Activated CD4-positive, alpha-beta T cell treated with anti-CD3 and anti-CD28 coated beads for 36 hours (primary cell): Measurements from ENCODE around the gene SNRPD3. TPM values are rescaled to one million over a fixed set of nuclear protein-coding genes. Genes with fewer than 3 reads are reported as not detected.
"Not testable (repeated sequence)": the region's sequence is repeated elsewhere in the genome, so short reads cannot be mapped to it uniquely, and the experiment has no call there.

Source experiments
- ATAC-seq: fragments of 200-7000 bp; cut with Tn5 transposase; one replicate; pipeline ENCODE4 v1.10.0; 2021; ENCODE audit warnings: mild to moderate bottlenecking, moderate library complexity
- CTCF ChIA-PET: fragments of 350-600 bp; sonication (Branson Sonifier 250); formaldehyde crosslinking; loops from one replicate; lab custom pipeline; 2021; ENCODE audit warnings: antibody characterized with exemption; lab: Charles Lee
- POLR2A ChIA-PET: fragments of 350-600 bp; sonication (Branson Sonifier 250); formaldehyde crosslinking; loops from one replicate; lab custom pipeline; 2021; ENCODE audit warnings: antibody characterized with exemption, inconsistent platforms; lab: Charles Lee
- DNase-seq: peaks from one replicate; pipeline ENCODE4 v3.0.0-alpha.2; 2020
- H3K27ac Mint-ChIP-seq: one replicate; pipeline ENCODE4 v1.8.0; 2021; ENCODE audit warnings: mixed read lengths
- H3K27me3 Mint-ChIP-seq: one replicate; pipeline ENCODE4 v1.8.0; 2021; ENCODE audit warnings: mixed read lengths
- H3K36me3 Mint-ChIP-seq: one replicate; pipeline ENCODE4 v1.8.0; 2021; ENCODE audit warnings: low read depth, mixed read lengths
- H3K4me1 Mint-ChIP-seq: one replicate; pipeline ENCODE4 v1.8.0; 2021; ENCODE audit warnings: mixed read lengths
- H3K4me3 Mint-ChIP-seq: one replicate; pipeline ENCODE4 v1.8.0; 2021; ENCODE audit warnings: mild to moderate bottlenecking, moderate library complexity, mixed read lengths
- H3K9me3 Mint-ChIP-seq: one replicate; pipeline ENCODE4 v1.8.0; 2021; ENCODE audit warnings: low read depth, mixed read lengths
- intact Hi-C, 2 experiments: fragments of 100-400 bp; cut with DNase I in 1 of 2; cut with micrococcal nuclease in 1 of 2; formaldehyde crosslinking; loops; one replicate each; pipeline versions ENCODE4 v1.14.2 to v1.15.1; 2022 to 2024; cut with DNase I, micrococcal nuclease
- total RNA-seq, 2 experiments: library from RNA; stranded (reverse); gene quantifications; one replicate each; pipeline ENCODE4 v1.2.3, GENCODE V29; 2021

Gene SNRPD3
- total RNA-seq, 2 experiments from 2014 or later: 156 to 232 TPM

GRCh38 chr22:24602847-24603769, 47.3 kb downstream of the SNRPD3 start, which contains the start of gene GGT1:
GGT1 (plus strand) TSS chr22:24603193; CDS start chr22:24611082, 7,889 bp downstream.
- H3K27me3 Mint-ChIP-seq, CTCF ChIA-PET, DNase-seq, H3K36me3 Mint-ChIP-seq, ATAC-seq, H3K9me3 Mint-ChIP-seq: not testable (repeated sequence)
- POLR2A ChIA-PET: interaction anchor here (0.5 kb wide), 1 partner anchor 185 kb away, joined by 3 read pairs; no protein-coding TSS in a partner anchor
- peak within 1 kb of the TSS; percentile 85 for H3K27ac Mint-ChIP-seq
- intact Hi-C loops: loop anchor here in 1 of 2 experiments (5.0 kb wide), 1 partner anchor 46 kb away; the partner anchor contains the start of genes GUCD1 and SNRPD3
- H3K4me1 Mint-ChIP-seq: peaks cover 19% of the 10 kb centered on the region
- H3K4me3 Mint-ChIP-seq: peak within 1 kb of the TSS; percentile 22

GRCh38 chr22:24603770-24604629, 48.2 kb downstream of the SNRPD3 start:
- Mint-ChIP-seq H3K4me1 (peaks cover 19% of the 10 kb centered on the region), H3K4me3 (peak overlapping the region; percentile 22), H3K27ac (peak overlapping the region; percentile 85)
- H3K36me3 Mint-ChIP-seq, CTCF ChIA-PET, H3K27me3 Mint-ChIP-seq, H3K9me3 Mint-ChIP-seq: not testable (repeated sequence)
- intact Hi-C loops: loop anchor here in 1 of 2 experiments (5.0 kb wide), 1 partner anchor 47 kb away; the partner anchor contains the start of genes GUCD1 and SNRPD3
- ATAC-seq (peak; percentile 46), DNase-seq (peak; percentile 55)
- POLR2A ChIA-PET: interaction anchor here (0.5 kb wide), 1 partner anchor 186 kb away, joined by 3 read pairs; no protein-coding TSS in a partner anchor

- H3K9me3 Mint-ChIP-seq, CTCF ChIA-PET, ATAC-seq, DNase-seq, POLR2A ChIA-PET, H3K36me3 Mint-ChIP-seq, H3K4me3 Mint-ChIP-seq, H3K27me3 Mint-ChIP-seq, intact Hi-C loops: not testable (repeated sequence)
- Mint-ChIP-seq H3K4me1 (peaks cover 21% of the 10 kb centered on the region), H3K27ac (peak overlapping the region; percentile 63)
These were observed 50.5 kb downstream of the SNRPD3 start for GRCh38 chr22:24606340-24606739.

DNA sequence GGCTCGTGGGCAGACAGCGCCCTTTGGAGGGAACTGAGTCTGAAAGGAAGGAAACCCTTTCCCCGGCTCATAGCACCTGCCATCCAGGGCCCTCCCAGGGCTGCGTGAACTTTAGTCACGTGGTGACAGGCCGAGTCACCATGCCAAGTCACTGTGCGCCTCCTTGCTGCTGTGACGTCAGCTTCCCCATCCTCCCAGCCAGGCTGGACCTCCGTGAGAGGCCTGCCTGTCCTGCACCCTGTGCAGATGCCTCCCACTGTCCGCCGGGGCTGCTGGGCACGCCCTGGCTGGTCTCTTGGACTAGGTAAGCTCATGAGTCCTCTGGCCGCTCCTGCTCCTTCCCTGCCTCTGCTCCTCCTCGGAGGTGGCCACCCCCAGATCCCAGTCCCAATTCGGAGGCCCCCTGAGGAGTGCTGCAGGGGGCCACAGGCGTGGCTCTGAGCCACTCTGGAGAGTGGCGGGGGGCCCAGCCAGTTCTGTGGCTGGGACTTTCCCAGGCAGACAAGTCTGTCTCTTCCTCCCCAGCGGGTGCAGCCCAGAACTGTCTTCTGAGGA, 51.7 kb downstream of the SNRPD3 start:
- H3K36me3 Mint-ChIP-seq, CTCF ChIA-PET, H3K27me3 Mint-ChIP-seq, POLR2A ChIA-PET, H3K9me3 Mint-ChIP-seq: not testable (repeated sequence)
- Mint-ChIP-seq H3K4me3 (peak overlapping the region; percentile 84), H3K4me1 (peaks cover 21% of the 10 kb centered on the region), H3K27ac (peak overlapping the region; percentile 91)
- DNase-seq (peak; percentile 84), ATAC-seq (peak; percentile 82)
- intact Hi-C loops: loop anchor here in 1 of 2 experiments (1.0 kb wide), 1 partner anchor 52 kb away; the partner anchor contains the start of genes GUCD1 and SNRPD3

- H3K4me1 Mint-ChIP-seq: peaks cover 17% of the 10 kb centered on the region
- H3K27ac Mint-ChIP-seq: peak overlapping the region; percentile 91
- H3K27me3 Mint-ChIP-seq, CTCF ChIA-PET, H3K9me3 Mint-ChIP-seq, DNase-seq, intact Hi-C loops, ATAC-seq, H3K36me3 Mint-ChIP-seq, POLR2A ChIA-PET: not testable (repeated sequence)
- H3K4me3 Mint-ChIP-seq: peak overlapping the region; percentile 84
These were observed 52.5 kb downstream of the SNRPD3 start for GRCh38 chr22:24608327-24608726.

DNA sequence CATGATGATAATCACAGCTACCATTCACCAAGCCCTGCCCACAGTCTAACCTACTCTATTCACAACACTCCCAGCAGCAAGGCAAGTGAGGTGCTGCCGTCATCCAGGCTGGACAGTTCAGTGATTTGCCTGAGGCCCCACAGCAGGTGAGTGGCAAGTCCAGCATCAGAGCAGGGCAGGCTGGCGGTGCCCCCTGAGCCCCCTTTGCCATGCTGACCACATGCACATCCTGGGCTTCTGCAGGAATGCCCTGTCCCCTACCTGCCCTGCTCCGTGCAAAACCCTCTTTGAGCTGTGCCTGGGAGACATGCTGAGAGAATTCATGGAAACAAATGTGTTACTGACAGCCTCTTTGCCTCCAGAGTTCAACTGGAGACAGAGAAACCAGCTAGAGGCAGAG, 54.1 kb downstream of the SNRPD3 start:
- H3K9me3 Mint-ChIP-seq: not testable (repeated sequence)

GRCh38 chr22:24614794-24615193, 59.0 kb downstream of the SNRPD3 start:
- H3K27me3 Mint-ChIP-seq, POLR2A ChIA-PET, intact Hi-C loops, H3K4me3 Mint-ChIP-seq, H3K27ac Mint-ChIP-seq, DNase-seq, H3K4me1 Mint-ChIP-seq, ATAC-seq, H3K9me3 Mint-ChIP-seq, CTCF ChIA-PET, H3K36me3 Mint-ChIP-seq: not testable (repeated sequence)

More for the DNA sequence above, 54.1 kb downstream of the SNRPD3 start:
- H3K4me3 Mint-ChIP-seq, DNase-seq, POLR2A ChIA-PET, intact Hi-C loops, H3K27ac Mint-ChIP-seq, CTCF ChIA-PET, ATAC-seq, H3K4me1 Mint-ChIP-seq, H3K36me3 Mint-ChIP-seq, H3K27me3 Mint-ChIP-seq: not testable (repeated sequence)

- H3K27ac Mint-ChIP-seq, ATAC-seq, H3K9me3 Mint-ChIP-seq, POLR2A ChIA-PET, intact Hi-C loops, H3K4me1 Mint-ChIP-seq, H3K36me3 Mint-ChIP-seq, H3K27me3 Mint-ChIP-seq, H3K4me3 Mint-ChIP-seq, DNase-seq, CTCF ChIA-PET: not testable (repeated sequence)
These were observed 65.4 kb downstream of the SNRPD3 start for GRCh38 chr22:24621244-24621643.

DNA sequence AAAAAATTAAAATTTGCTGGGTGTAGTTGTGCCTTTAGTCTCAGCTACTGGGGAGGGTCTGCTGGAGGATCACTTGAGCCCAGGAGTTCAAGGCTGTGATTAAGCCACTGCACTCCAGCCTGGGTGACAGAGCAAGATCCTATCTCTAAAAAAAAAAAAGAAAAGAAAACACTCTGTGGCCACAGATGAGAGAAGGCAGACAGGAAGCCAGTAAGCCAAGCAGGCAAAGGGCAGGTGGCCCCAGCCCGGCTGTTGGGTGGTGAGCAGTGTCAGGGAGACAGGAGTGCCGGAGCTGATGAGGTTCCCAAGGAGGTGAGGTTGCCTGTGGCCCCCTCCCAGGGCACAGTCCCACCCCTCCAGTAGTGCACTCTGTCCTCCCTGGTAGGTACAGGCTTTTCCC, 66.8 kb downstream of the SNRPD3 start:
- H3K27me3 Mint-ChIP-seq, ATAC-seq, H3K4me3 Mint-ChIP-seq, H3K27ac Mint-ChIP-seq, POLR2A ChIA-PET, CTCF ChIA-PET, H3K36me3 Mint-ChIP-seq, intact Hi-C loops, H3K9me3 Mint-ChIP-seq, H3K4me1 Mint-ChIP-seq: not testable (repeated sequence)
- DNase-seq: peak; percentile 25
